Mononuclear cell (primary cell): Measurements from ENCODE around the gene ELN. TPM values are rescaled to one million over a fixed set of nuclear protein-coding genes. Genes with fewer than 3 reads are reported as not detected.

Source experiments
- H3K27me3 ChIP-seq: 2 replicates; pipeline ENCODE4 v1.6.0; 2011; ENCODE audit warnings: low read length, control low read depth; ENCODE audit not compliant: insufficient read depth
- H3K4me1 ChIP-seq: 2 replicates; pipeline ENCODE4 v1.5.1; 2011; ENCODE audit warnings: mild to moderate bottlenecking, low read length, control low read depth; ENCODE audit not compliant: insufficient read depth
- H3K4me3 ChIP-seq: 2 replicates; pipeline ENCODE4 v1.5.1; 2011; ENCODE audit warnings: mild to moderate bottlenecking, low read length, moderate library complexity
- H3K9me3 ChIP-seq: 2 replicates; pipeline ENCODE4 v1.5.1; 2011; ENCODE audit warnings: low read depth, mild to moderate bottlenecking, control low read depth, low read length
- total RNA-seq: library from RNA; depleted of rRNA; stranded (reverse); fragments of >200 nt; gene quantifications from one replicate; pipeline ENCODE4 v1.2.3, GENCODE V29; 2012

The ELN gene
- total RNA-seq, 1 donor, result not detected

- Histone ChIP-seq H3K4me1 (no peaks in the 10 kb centered on the region), H3K4me3 (no peak overlapping the region), H3K9me3 (no peaks in the 10 kb centered on the region), H3K27me3 (no peaks in the 10 kb centered on the region)
These were observed 33.2 kb upstream of the ELN start for GRCh38 chr7:73994761-73995160.

GRCh38 chr7:73995330-73995729 lies 32.6 kb upstream of the ELN start:
- H3K9me3 ChIP-seq, result no peaks in the 10 kb centered on the region
- no peaks in the 10 kb centered on the region for H3K27me3 ChIP-seq
- H3K4me1 ChIP-seq, result no peaks in the 10 kb centered on the region
- H3K4me3 ChIP-seq, result no peak overlapping the region

DNA sequence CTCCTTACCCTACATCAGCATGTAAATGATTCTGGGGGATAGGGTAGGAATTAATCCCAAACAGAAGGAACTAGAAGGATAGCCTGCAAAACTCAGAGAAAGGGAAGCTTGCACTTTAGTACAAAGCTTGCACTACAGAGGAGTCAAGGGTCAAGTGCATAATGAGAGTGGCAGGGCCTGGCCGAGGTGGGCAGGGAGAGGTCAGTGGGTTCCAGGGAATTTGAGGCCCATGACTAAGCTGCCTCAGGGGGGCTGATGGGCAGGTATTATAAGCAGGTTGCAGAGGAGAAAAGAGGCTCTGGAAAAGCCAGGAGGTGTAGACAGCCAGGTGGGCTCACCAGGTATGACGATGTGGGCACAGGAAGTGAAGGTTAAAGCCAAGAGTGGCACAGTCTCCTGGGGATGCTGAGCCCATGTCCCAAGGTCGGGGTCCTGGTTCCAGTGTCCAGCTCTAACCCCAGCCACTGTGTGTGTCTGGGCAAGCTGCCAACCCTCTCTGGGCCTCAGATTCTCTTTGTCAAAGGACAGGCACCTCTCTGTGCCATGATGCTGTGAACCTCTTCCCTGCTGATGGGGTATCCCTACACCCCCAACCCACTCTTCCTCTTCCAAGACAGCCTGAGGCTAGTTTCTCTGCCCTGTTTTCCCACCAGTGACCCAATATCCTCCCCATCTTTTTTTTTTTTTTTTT lies 32.0 kb upstream of the ELN start:
- H3K27me3 ChIP-seq, result no peaks in the 10 kb centered on the region
- H3K4me1 ChIP-seq, result no peaks in the 10 kb centered on the region
- H3K9me3 ChIP-seq, result no peaks in the 10 kb centered on the region
- H3K4me3 ChIP-seq, result no peak overlapping the region

GRCh38 chr7:73997056-73997455 lies 30.9 kb upstream of the ELN start:
- Histone ChIP-seq H3K4me1 (peaks cover 3% of the 10 kb centered on the region), H3K4me3 (no peak overlapping the region), H3K9me3 (no peaks in the 10 kb centered on the region), H3K27me3 (no peaks in the 10 kb centered on the region)

DNA sequence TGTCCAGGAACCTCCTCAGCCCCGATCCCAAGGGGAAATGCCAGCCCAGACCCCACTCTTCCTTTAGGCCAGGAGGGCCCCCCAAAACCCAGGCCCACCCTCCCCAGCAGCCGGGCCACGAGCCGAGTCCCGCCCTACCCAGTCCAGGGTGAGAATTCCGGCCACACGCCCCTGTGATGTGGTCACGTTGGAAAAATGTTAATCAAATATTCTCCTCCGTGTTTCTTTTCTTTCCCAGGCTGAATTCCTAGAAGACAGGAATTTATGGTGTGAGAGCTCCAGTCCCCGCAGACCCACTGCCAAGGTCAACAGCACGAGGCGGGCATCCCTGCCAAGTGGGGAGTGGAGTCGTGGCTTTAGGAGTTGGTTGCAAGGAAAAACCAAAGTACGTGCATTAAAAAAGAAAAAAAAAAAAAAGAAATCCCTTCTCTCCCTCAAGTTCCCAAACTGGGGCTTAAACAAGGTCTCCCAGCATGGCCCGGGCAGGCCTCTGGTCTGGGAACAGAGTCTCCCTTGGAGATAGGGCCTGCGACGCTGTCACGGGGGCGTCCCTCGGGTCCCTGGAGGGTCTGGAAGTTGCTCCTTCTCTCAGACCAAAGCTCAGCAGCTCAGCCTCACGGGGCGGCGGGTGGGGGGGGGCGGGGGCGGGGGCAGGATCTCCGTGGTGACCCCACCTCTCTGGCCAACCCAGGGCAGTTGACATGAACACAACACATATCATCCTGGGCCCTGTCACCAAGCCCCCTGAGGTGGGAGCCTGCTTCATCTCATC lies 28.1 kb upstream of the ELN start:
- no peak overlapping the region for H3K4me3 ChIP-seq
- H3K27me3 ChIP-seq, result no peaks in the 10 kb centered on the region
- no peaks in the 10 kb centered on the region for H3K9me3 ChIP-seq
- H3K4me1 ChIP-seq, result peaks cover 20% of the 10 kb centered on the region

DNA sequence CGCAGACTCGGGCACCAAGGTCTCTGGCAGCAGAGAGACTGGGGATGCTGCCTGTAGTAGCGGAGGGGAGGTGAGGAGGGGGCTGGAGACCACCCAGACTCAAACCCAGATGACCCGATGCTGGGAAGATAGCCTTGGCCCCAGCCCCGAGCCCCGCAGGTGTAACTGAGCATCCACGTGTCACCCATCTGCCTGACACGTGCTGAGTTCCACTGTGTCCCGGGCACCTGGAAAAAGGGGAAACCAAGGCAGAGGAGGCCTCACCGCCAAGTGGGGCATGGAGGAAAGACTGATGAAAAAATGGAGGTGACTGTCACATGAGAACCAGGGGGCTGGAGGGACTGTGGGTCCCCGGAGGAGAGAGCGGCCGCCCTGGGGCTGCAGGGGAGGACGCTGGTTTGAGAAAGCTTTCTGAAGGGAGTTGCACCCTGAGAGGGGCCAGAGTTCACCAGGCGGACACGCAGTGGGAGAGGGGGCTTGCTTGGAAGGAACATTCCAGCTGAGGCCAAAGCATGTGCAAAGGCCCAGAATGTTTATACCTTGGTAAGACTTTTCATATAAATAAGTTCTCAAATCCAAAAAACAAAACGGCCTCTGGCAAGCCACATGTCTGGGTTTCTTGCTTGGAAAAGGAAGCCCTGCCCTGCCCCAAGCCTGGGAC lies 27.4 kb upstream of the ELN start:
- Histone ChIP-seq H3K27me3 (no peaks in the 10 kb centered on the region), H3K9me3 (no peaks in the 10 kb centered on the region), H3K4me1 (peaks cover 20% of the 10 kb centered on the region)

GRCh38 chr7:74001150-74001494 lies 26.9 kb upstream of the ELN start:
- Histone ChIP-seq H3K4me1 (peaks cover 20% of the 10 kb centered on the region), H3K4me3 (no peak overlapping the region), H3K9me3 (no peaks in the 10 kb centered on the region)

More for the DNA sequence above, 27.4 kb upstream of the ELN start:
- no peak overlapping the region for H3K4me3 ChIP-seq

GRCh38 chr7:74002474-74003017 lies 25.4 kb upstream of the ELN start:
- no peaks in the 10 kb centered on the region for H3K27me3 ChIP-seq
- H3K4me3 ChIP-seq, result no peak overlapping the region
- H3K9me3 ChIP-seq, result no peaks in the 10 kb centered on the region
- H3K4me1 ChIP-seq, result peaks cover 20% of the 10 kb centered on the region

More at GRCh38 chr7:74001150-74001494, 26.9 kb upstream of the ELN start:
- no peaks in the 10 kb centered on the region for H3K27me3 ChIP-seq

GRCh38 chr7:74003621-74004020 lies 24.4 kb upstream of the ELN start:
- Histone ChIP-seq H3K4me1 (peaks cover 20% of the 10 kb centered on the region), H3K27me3 (no peaks in the 10 kb centered on the region), H3K4me3 (no peak overlapping the region)

GRCh38 chr7:74006032-74006431 lies 21.9 kb upstream of the ELN start:
- no peak overlapping the region for H3K4me3 ChIP-seq
- H3K9me3 ChIP-seq, result no peaks in the 10 kb centered on the region
- peaks cover 20% of the 10 kb centered on the region for H3K4me1 ChIP-seq
- H3K27me3 ChIP-seq, result no peaks in the 10 kb centered on the region

More at GRCh38 chr7:74003621-74004020, 24.4 kb upstream of the ELN start:
- H3K9me3 ChIP-seq, result no peaks in the 10 kb centered on the region

DNA sequence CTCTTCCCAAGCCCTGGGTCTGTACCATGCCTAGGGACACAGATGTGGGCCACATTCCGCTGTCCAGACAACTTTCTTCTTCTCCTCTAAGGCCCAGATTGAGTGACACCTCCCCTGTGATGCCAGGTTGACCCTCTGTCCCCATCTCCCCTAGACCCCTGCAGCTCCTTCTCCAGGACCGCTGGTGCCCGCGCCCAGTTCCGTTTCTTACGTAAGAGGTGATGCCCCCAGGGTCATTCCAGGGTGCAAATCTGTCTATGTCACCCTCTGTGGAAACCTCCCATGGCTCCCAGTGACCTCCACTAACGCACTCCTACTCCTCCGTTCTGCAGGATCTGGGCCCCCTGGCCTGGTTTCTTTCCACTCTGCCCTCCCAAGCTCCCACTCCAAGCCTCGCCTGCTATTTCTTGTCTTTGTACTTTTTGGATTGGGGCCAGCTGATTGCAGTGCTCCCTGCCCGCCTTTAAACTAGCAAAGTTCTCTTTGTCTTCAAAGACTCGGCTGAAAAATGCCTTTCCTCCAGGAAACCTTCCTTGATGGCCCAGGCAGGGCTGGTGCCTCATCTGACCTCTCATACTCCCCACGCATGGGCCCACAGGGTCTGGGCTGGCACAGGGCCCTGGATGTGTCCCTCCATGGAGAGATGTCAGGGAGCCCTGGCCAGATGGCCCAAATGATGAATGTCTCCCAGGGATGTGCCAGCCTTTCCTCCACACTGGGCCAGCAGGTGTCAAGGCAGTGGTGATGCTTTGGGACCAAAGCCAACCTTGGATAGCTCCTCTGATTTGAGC lies 21.3 kb upstream of the ELN start:
- Histone ChIP-seq H3K27me3 (no peaks in the 10 kb centered on the region), H3K9me3 (no peaks in the 10 kb centered on the region), H3K4me1 (peaks cover 20% of the 10 kb centered on the region), H3K4me3 (no peak overlapping the region)

GRCh38 chr7:74007242-74007567 lies 20.8 kb upstream of the ELN start:
- H3K4me3 ChIP-seq, result no peak overlapping the region
- H3K27me3 ChIP-seq, result no peaks in the 10 kb centered on the region
- peaks cover 16% of the 10 kb centered on the region for H3K4me1 ChIP-seq
- H3K9me3 ChIP-seq, result no peaks in the 10 kb centered on the region

DNA sequence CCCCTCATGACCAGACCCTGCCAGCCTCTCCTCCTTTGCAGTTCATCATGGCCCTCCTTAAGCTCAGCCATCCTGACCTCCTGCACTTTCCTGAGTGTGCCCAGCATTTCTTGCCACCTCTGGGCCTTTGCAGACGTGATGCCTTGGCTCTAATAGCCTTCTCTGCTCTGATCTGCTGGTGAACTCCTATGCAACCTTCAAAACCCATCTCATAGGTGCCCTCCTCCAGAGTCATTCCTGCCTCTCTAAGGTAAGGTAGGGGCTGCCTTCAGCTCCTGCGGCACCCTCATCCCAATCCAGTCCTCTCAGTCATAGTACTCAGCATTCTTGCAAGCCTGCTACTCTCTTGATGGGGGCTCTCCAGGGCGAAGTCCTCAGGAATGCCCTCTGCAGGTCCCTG lies 19.3 kb upstream of the ELN start:
- Histone ChIP-seq H3K4me3 (no peak overlapping the region), H3K4me1 (peaks cover under 1% of the 10 kb centered on the region), H3K27me3 (no peaks in the 10 kb centered on the region), H3K9me3 (no peaks in the 10 kb centered on the region)

- Histone ChIP-seq H3K4me1 (no peaks in the 10 kb centered on the region), H3K4me3 (no peak overlapping the region), H3K27me3 (no peaks in the 10 kb centered on the region), H3K9me3 (no peaks in the 10 kb centered on the region)
These were observed 18.3 kb upstream of the ELN start for GRCh38 chr7:74009719-74010118.

DNA sequence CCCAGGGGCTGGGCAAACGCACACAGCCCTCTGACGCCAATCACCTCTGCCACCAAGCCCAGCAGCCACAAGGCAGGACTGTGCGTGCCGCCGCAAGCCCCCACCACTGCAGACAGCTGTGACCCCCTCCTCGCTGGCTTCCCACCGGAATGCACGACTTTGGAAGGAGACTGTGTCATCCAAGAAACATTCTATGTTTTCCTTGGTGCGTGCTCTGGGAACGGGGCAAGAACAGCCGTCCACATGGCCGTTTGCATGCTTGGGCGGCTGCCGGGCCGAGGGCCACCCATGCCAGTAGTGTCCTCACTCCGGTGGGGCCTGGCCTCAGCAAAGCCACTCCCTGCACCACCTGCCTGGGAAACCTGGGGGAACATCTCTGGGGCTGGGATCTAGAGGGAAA lies 17.6 kb upstream of the ELN start:
- H3K4me3 ChIP-seq, result no peak overlapping the region
- H3K9me3 ChIP-seq, result no peaks in the 10 kb centered on the region
- no peaks in the 10 kb centered on the region for H3K4me1 ChIP-seq
- H3K27me3 ChIP-seq, result no peaks in the 10 kb centered on the region
